Choroid plexus epithelial cell (primary cell): Measurements from ENCODE around the gene NPAS3.
"Not testable (repeated sequence)": the region's sequence is repeated elsewhere in the genome, so short reads cannot be mapped to it uniquely, and the experiment has no call there.

Source experiments
- DNase-seq: peaks from one replicate; pipeline ENCODE4 v3.0.0-alpha.2; 2010; ENCODE audit warnings: low read depth
- H3K4me3 ChIP-seq: 2 replicates; pipeline ENCODE4 v1.5.1; 2011; ENCODE audit warnings: low read depth, mild to moderate bottlenecking, control low read depth, low read length, moderate library complexity
- CTCF ChIP-seq: conservative IDR thresholded peaks from 2 replicates; pipeline ENCODE4 v1.5.1; 2011; ENCODE audit warnings: low read depth, mild to moderate bottlenecking, control low read depth, inconsistent platforms, low read length, moderate library complexity

NPAS3 gene

DNA sequence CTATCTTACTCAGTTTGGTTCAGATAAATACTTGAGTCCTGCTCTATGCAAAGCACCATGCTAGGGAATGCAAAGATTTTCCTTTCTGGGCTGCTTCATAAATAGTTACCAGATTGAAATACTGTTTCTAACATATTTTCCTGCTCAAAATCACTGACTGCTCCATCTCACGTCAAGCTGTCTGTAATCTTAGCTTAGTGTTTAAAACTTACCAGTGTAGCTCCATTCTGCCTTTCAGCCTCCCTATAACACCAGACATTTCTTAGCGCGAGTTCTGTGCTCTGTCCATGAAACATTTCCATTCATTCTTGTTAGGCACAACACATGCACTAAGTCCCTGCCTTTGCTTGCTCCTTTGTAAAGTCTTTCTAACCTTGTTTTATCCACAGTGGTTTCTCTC, 129.4 kb downstream of the NPAS3 start:
- no peak for DNase-seq
- no peak overlapping the region for H3K4me3 ChIP-seq
- no peak for TF ChIP-seq CTCF

DNA sequence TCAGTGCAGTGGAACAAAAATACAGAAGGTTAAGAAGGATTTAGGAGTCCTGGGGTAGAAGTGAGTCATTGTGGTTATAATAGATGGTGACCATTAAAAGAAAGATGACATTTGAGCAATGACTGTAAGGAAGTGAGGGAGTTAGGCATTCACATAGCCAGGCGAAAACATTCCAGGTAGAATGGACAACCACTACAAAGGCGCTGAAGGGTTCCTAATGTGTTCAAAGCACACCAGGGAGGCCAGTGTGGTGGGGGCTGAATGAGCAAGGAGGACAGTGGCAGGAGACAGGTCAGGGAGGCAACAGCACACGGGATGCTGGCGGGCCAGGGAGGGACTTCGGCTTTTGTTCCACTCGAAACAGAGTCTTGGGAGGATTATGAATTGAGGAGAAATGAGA, 129.9 kb downstream of the NPAS3 start:
- no peak overlapping the region for H3K4me3 ChIP-seq
- DNase-seq, result no peak
- no peak for TF ChIP-seq CTCF

DNA sequence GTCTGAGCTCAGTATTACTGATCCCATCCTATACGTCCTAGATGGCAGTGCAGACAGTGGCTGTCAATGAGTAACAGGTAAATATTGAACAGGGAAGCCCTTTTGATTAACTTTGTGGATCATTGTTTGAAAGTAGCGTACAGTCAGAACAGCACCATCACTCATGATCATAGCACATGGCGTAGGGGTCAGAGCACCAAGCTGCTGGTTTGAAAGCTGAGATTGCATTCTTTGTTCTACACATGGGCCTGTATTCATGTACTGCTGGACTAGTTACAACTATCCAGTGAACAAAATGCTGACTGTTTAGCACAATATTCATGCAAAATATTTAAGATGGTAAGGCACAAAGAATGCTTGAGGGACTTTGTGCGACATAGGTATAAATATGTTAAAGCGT, 131.8 kb downstream of the NPAS3 start:
- no peak for TF ChIP-seq CTCF
- DNase-seq, result no peak
- H3K4me3 ChIP-seq, result no peak overlapping the region

DNA sequence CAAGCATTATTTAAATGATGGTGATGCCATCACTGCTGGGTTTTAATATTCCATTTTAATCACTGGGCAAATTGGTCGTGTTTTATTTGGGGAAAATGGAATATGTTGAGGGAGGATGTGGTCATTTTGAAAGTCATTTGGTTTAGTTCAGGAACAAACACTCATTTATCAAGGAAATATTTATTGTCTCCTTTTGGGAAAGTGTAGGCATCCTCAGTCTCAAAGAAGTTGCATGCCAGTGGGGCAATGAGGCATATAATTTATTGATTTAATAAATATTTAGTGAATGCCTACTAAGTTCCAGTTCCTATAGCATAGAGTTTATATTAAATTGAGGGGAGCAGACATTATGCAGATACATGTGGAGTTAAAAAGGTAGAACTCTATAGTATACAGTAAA, 134.3 kb downstream of the NPAS3 start:
- TF ChIP-seq CTCF, result no peak
- no peak overlapping the region for H3K4me3 ChIP-seq
- no peak for DNase-seq

DNA sequence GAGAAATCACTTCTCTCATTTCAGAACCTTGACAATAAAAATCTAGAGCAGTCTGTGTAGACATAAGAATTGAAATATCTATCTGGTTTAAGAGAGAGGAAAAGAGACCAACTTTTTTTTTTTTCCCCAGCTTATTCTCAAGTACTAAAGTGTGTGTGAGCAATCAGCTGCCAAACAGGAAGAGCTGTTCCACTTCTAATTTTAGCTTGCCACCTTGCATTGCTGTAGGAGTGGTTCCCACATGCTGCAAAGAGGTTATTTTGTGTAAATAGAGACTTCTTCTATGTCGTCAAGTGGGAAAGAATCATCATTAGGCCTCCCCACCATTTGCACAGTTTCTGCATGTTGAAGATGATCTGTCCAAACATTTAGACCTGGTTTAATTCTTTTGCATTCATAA, 142.6 kb downstream of the NPAS3 start:
- no peak for TF ChIP-seq CTCF
- DNase-seq, result no peak
- H3K4me3 ChIP-seq, result no peak overlapping the region

GRCh38 chr14:33085799-33086198, 147.1 kb downstream of the NPAS3 start:
- H3K4me3 ChIP-seq, result no peak overlapping the region
- DNase-seq, result no peak
- TF ChIP-seq CTCF, result no peak

GRCh38 chr14:33088274-33088673, 149.6 kb downstream of the NPAS3 start:
- not testable (repeated sequence) for DNase-seq, H3K4me3 ChIP-seq

DNA sequence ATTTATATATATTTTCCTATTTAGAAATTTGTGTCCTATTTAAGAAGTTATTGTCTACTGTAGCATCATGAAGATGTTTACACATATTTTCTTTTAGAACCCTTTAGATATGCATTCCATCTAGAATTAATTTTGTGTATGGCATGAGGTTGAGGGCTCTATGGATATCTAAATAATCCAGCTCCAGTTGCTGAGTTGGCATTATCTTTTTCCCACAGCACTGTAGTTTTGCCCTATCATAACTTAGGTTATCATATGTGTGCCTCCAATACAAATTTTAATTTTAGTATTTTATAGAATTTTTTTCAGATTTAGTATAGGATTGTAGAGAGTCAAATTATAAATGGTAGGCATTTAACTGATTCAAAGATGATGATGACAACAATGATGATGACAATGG, 159.3 kb downstream of the NPAS3 start:
- TF ChIP-seq CTCF, result no peak
- no peak overlapping the region for H3K4me3 ChIP-seq
- DNase-seq, result no peak
